HG02798 (cell line): ENCODE results near the gene LRRC36.

Source experiments
- ATAC-seq: cut with Tn5 transposase; IDR thresholded peaks from one replicate; pipeline ENCODE4 v1.9.1; 2021; ENCODE audit warnings: mild to moderate bottlenecking; ENCODE audit not compliant: unreplicated experiment, poor library complexity

The LRRC36 gene

DNA sequence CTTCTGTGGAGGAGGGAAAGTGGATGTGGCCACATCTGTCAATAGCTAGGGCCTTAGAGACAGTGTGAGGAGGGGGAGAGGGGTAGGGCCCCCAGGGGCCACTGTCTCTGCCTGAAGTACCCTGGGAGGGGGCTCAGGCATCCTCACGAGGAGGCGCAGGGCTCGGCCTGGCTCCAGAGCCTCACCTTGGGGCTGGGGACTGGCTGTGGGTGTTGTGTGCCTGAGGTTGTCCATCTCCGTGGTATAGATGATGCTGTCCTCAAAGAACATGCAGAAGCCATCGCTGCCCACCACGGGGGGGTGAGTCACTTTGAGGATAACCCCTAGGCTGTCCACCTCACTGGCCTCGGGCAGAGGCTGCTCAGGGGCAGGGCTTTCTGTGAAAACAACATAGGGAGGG is 35.2 kb upstream of the LRRC36 start:
- no peak for ATAC-seq

DNA sequence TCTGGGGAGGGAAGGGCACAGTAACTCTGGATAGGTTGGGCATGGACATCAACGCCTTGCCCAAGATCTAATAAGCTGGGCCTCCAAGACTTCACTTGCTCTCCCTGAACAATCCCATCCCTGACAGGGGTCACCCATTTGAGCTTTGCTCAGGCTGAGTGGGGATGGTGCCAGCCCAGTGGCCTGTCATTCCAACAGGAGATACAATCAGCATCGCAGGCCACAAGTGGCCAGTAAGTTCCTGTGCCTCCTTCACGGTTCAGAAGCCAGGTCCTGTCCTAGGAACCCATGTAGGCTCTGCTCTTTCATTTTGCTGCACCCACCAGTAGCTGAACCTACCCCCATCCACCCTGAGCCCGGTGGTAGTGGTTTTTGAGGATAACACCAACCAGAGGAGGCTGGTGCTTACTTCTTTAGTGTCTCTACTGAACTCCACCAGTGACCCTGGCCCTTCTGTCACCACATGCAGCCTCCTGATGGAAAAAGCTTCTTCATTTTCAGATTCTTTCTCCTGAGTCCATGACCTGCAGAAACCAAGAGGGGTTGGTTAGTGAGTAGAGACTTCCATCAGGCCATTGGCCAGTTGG is 32.4 kb upstream of the LRRC36 start:
- ATAC-seq, result no peak

GRCh38 chr16:67294938-67295361 is 31.7 kb upstream of the LRRC36 start:
- ATAC-seq, result no peak

DNA sequence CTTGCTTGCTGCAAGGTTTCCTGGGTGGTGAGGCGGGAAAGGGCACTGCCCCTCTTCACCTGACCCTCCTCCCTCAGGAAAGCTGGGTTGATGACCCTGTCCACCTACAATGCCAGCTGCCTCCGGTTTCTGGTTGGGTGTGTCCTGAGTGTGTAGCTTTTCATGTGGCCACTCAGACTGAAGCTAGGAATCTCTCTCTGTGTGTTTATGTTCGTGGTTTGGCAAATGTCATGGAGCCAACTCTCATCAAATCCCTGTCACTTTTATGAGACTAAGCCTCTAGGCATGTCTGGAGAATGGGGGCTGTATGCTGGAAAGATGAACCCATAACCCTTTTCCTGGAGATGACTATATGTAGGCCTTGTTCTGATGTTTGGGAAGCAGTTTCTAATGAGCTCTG is 30.2 kb upstream of the LRRC36 start:
- no peak for ATAC-seq

- ATAC-seq, result no peak
These were observed 28.3 kb upstream of the LRRC36 start for GRCh38 chr16:67298277-67298676.

DNA sequence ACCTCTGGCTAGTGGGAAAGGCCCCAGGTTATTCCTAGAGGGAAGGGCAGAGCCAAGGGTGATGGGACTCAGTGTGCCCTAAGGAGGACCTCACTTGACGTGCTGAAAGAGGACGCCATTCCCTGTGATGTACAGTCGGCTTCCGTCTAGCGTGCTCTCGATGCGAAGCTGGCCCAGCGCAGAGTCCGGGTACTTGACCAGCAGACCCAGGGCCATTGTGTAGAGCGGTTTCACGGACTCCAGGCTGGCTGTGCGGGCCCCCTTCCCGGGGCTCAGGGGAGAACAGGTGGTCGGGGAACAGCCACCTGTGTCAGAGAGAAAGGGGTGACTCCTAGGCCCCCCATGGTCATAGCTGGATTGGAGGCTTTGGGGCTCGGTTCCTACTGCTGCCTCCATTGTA is 27.3 kb upstream of the LRRC36 start:
- ATAC-seq, result no peak

GRCh38 chr16:67301080-67301782 is 25.4 kb upstream of the LRRC36 start:
- ATAC-seq, result no peak

DNA sequence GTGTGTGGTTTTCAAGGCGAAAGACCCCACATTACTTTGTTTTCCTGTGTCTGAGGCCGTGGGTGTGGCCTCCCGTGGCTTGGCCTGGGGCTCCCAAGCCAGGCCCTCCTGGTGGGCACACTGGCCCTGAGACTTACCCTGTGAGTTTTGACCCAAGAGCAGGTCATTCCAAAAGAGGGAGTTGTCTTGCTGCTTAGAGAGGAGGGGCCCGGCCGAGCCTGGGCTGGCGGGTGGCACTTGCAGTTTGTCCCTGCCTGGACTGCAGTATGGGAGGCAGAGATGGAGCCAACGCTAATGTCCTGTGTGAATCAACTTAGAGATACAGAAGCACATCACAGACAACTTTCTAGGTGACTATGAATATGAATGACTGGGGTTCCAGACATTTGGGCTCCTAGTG is 24.5 kb upstream of the LRRC36 start:
- ATAC-seq, result no peak

GRCh38 chr16:67302970-67303369 is 23.6 kb upstream of the LRRC36 start:
- no peak for ATAC-seq

- ATAC-seq, result no peak
These were observed 22.6 kb upstream of the LRRC36 start for GRCh38 chr16:67304020-67304419.

GRCh38 chr16:67305216-67306071 is 21.2 kb upstream of the LRRC36 start:
- no peak for ATAC-seq

DNA sequence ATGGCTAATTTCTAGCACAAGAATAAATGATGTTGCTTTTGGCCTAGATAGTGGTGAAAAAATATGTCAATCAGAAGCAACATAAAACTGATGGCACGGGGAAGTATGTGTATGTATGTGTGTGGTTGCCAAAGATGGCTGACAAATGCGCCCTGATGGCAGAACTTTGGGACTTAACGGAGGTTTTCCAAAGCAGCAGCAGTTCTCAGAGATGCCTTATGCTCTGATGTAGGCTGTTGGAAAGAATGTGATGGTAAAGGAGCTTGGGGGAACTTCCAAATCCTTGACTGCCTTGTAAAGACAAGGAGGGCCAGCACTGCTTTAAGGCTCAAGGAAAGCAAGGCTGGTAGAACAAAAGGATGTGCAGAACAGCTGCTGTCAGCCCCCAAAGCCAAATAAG is 16.1 kb upstream of the LRRC36 start:
- no peak for ATAC-seq

DNA sequence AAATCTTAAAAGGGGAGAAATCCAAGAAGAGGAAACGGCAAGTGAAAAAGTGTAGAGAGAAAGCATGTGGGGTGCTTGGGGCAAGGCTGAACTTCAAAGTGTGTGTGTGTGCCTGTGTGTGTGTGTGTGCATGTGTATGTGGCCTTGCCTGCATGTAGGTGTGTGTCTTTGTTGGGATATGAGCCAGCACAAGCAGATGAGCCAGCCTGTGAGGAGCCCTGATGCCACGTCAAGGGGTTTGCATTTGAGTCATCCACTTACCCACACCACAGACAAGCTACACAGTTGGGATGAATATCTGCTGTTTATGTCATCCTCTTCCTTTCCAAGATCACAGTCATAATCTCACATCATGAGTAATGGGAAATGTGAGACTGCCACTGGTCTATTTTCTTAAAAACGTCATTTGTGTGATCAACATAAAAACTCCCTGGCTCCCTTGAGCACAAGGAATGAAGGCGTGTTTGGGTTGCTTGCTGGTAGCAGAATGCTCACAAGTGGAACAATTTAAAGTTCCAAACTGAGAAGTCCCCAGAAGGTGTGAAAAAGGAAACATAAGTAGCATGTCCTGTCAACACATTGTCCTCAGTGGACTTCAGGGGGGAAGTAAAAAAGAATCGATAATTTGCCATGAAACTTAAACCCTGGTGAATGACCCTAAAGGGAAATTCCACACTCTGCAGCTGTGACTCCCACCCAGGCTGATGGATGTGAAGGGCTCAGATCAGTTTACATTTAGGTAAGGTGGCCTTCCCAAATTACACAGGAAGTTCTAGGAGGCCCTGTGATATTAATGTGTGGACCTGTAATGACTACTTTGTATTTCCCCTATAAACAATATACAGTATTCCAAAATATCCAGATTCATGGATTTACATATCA is 14.8 kb upstream of the LRRC36 start:
- ATAC-seq, result peak; percentile 84

- no peak for ATAC-seq
These were observed 13.9 kb upstream of the LRRC36 start for GRCh38 chr16:67312719-67313118.

DNA sequence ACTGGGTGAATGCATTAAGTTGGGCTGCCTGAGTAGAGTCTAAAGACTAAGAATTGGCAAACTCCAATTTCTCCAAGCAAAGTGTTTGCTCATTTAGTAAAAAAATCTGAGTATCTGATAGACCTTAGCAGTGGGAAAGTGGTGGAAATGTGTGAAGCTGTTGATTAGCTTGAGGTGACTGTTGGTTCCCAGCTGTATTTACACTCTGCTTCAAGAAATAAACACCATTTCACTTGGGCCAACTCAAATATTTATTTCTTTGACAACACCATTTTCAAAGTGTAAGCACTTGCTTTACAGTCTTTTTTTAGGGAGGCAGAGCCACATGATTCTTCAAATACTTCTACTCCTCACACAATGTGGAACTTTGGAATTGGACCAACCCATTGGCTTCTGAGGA is 8.8 kb upstream of the LRRC36 start:
- no peak for ATAC-seq

GRCh38 chr16:67326115-67326471 is 522 bp upstream of the LRRC36 start:
- ATAC-seq, result no peak

DNA sequence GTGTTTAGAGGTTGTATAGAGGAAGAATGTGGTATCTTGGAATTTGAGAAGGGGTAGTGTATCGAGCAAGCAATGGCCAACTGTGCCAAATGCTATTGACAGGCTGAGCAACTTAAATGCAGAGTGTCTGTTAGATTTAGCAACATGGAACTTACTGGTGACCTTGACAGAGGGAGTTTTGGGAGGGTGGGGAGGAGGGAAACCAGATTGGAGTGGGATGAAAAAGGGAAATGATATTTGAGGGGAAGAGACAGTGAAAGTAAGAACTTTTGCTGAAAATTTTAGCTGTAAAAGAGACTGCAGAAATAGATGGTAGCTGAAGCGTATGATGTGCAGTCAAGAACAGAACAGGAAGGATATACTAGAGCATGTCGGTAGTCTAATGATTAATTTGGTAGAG is 1.1 kb downstream of the LRRC36 start:
- no peak for ATAC-seq

GRCh38 chr16:67329901-67330300 is 3.3 kb downstream of the LRRC36 start:
- ATAC-seq, result no peak

DNA sequence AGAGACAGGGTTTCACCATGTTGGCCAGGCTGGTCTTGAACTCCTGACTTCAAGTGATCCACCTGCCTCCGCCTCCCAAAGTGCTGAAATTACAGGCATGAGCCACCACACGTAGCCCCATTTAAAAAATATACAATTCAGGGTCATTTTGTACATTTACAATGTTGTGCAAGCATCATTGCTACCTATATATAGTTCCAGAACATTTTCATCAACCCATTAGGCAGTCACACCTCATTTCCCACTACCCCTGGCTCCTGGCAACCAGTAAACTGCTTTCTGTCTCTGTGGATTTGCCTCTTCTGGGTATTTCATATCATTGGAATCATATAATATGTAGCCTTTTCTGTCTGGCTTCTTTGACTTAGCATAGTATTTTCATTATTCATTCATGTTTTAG is 6.7 kb downstream of the LRRC36 start:
- no peak for ATAC-seq

GRCh38 chr16:67336116-67336515 is 9.5 kb downstream of the LRRC36 start:
- ATAC-seq, result no peak

GRCh38 chr16:67336648-67337047 is 10.0 kb downstream of the LRRC36 start:
- no peak for ATAC-seq
